Measurements from ENCODE around the gene DIS3L2. TPM values are rescaled to one million over a fixed set of nuclear protein-coding genes. Genes with fewer than 3 reads are reported as not detected.
A peak's percentile ranks its signal among the peaks of the same experiment; 100 is the strongest.
"Not testable (repeated sequence)": the region's sequence is repeated elsewhere in the genome, so short reads cannot be mapped to it uniquely, and the experiment has no call there.

Gene DIS3L2
- total RNA-seq, 1 donor from 2014 or later, result 17.1 TPM

GRCh38 chr2:232006253-232006652 lies 44.7 kb downstream of the DIS3L2 start:
- DNase-seq (ENCODE audit: low read depth, low spot score), result no peak

DNA sequence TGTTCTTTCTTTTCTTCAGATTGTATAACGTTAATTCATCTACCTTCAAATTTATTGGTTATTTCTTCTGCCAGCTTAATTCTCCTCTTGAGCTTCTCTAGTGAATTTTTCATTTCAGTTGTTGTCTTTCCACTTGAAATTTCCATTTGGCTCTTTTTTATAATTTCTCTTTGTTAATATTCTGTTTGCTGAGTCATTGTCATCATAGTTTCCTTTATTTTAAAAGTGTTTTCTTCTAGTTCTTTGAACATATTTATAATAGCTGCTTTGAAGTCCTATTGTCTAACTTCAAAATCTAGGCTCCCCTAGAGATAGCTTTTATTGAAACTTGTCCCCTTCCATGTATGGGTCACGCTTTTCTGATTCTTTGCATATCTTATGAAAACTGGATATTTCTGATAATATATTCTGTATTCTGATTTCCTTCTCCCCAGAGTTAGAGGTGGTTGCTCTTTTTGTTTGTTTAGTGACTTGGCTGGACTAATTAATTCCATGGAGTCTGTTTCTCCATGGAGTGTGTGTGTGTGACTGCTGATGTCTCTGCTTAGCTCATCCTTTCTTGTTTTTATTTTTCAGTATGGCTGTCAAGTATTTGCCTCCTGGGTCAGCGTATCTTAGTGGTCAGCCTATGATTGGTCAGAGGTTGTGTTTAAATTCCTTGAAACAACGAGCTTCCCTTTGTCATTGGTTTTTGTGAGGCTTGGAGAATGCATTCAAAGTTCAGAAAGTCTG lies 47.6 kb downstream of the DIS3L2 start:
- DNase-seq (ENCODE audit: low read depth, low spot score), result no peak

DNA sequence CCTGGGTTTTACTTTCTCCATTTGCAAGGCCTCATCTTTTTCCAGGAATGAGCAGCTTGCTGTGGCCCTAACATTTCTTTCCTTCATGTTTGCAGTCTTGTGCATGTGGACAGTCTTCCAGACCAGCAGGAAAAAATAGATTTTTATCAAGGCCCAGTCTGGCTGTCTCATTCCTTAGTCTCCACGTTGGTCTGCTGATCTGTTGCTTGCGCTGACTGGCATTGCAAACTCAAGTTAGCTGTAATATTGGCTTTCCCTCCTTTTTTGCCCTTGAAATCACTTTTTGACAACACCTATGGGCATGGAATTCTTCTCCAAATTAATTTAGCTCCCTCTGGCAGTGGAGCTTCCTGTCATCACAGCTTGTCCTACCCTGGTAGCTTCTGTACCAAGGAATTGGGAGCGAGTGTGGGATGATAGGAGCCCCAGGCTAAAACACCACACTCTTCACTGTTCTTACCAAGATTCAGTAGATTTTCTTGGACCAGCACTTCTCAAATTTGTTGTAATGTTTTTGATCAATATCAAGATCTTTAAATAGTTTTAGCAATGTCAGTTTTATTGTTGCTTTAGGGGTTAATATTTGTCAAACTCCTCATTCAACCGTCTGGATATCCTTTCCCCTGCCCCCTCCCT lies 48.2 kb downstream of the DIS3L2 start:
- no peak for DNase-seq (ENCODE audit: low read depth, low spot score)

- no peak for DNase-seq (ENCODE audit: low read depth, low spot score)
These were observed 52.3 kb downstream of the DIS3L2 start for GRCh38 chr2:232013701-232014353.

GRCh38 chr2:232014681-232015080 lies 53.2 kb downstream of the DIS3L2 start:
- DNase-seq (ENCODE audit: low read depth, low spot score), result no peak

- no peak for DNase-seq (ENCODE audit: low read depth, low spot score)
These were observed 56.7 kb downstream of the DIS3L2 start for GRCh38 chr2:232018181-232018580.

- no peak for DNase-seq (ENCODE audit: low read depth, low spot score)
These were observed 61.2 kb downstream of the DIS3L2 start for GRCh38 chr2:232022718-232023117.

DNA sequence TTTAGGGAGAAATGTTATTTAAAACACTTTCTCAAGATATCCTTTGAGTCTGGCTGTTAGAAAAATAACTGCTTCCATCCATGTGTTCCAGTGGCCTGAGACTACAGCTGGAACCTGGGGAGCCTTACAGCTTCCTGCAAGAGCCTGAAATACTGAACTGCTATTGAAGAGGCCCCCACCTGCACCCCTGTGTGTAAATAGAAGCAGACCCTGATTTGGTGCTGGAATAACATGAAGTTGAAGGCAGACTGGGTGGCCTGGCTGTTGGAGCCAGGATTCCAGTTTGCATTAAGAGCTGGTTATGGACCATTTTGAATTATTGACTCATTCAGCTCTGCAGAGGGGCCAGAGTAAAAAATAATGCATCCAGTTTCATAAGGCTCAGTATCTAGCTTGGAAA lies 61.9 kb downstream of the DIS3L2 start:
- DNase-seq (ENCODE audit: low read depth, low spot score), result no peak

GRCh38 chr2:232024457-232024856 lies 62.9 kb downstream of the DIS3L2 start:
- no peak for DNase-seq (ENCODE audit: low read depth, low spot score)

GRCh38 chr2:232026910-232027309 lies 65.4 kb downstream of the DIS3L2 start:
- no peak for DNase-seq (ENCODE audit: low read depth, low spot score)

GRCh38 chr2:232027530-232027929 lies 66.0 kb downstream of the DIS3L2 start:
- DNase-seq (ENCODE audit: low read depth, low spot score), result no peak

DNA sequence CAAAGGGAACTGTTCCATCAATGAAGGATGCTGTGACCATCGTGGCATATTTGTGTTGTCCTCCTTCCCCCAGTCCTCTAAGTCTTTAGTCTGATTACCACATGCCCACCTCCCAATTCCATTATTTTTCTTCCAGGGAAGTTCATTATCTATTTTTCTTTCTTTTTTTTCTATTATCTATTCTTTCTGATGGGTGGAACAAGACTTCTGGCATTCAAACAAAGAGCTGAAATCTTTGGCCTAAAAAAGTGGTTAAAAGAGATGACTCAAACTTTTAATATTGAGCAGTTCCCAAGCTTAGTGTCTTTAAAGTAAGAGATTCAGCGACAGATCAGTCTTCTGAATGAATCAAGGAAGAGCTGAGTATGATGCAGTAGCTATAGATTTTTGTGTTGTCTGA lies 66.6 kb downstream of the DIS3L2 start:
- DNase-seq (ENCODE audit: low read depth, low spot score), result no peak

DNA sequence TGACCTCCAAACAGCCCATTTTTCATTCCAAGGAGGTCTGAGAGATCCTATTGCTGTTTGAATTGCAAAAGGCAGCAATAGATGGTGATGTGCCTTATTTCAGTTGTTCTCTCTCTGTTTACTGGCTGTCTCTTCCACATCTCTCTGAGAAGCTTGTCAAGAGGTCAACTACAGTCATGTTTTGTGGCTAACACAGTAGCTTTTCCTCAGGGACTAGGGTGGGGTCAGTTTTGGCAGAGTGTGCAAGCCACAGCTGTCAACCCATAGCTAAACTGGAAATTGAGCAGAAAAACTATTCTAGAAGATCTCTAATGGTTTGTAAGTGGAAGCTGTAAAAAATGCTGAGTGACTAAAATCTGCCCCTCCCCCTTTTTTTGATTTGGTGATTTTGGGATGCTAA lies 67.1 kb downstream of the DIS3L2 start:
- DNase-seq (ENCODE audit: low read depth, low spot score), result no peak

- DNase-seq (ENCODE audit: low read depth, low spot score), result no peak
These were observed 67.8 kb downstream of the DIS3L2 start for GRCh38 chr2:232029346-232029745.

DNA sequence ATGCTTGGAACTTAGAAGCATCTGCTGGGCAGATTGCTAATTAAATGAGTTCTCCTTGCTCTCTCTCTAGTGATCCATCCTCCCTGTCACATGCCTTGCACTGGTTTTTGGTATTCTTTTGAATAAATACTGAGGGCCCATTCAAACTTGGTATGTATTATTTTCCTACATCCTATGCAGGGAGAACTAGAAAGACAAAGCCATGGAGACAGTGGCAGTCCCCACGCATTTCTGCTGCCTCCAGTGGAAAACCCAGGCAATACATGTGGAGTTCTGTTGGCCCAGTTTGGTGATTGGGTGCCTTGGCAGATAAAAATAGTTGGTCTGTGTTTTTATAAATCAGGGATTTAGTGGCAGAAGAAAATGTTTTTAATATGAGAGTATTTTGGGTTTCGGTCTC lies 68.7 kb downstream of the DIS3L2 start:
- no peak for DNase-seq (ENCODE audit: low read depth, low spot score)

GRCh38 chr2:232035292-232035691 lies 73.8 kb downstream of the DIS3L2 start:
- DNase-seq (ENCODE audit: low read depth, low spot score), result not testable (repeated sequence)

DNA sequence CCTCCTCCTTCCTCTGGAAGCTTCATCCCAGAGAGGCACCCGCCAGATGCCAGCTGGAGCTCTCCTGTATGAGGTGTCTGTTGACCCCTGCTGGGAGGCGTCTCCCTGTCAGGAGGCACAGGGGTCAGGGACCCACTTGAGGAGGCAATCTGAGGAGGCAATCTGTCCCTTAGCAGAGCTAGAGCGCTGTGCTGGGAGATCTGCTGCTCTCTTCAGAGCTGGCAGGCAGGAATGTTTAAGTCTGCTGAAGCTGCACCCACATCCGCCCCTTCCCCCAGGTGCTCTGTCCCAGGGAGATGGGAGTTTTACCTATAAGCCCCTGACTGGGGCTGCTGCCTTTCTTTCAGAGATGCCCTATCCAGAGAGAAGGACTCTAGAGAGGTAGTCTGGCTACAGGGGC lies 75.4 kb downstream of the DIS3L2 start:
- DNase-seq (ENCODE audit: low read depth, low spot score), result not testable (repeated sequence)

DNA sequence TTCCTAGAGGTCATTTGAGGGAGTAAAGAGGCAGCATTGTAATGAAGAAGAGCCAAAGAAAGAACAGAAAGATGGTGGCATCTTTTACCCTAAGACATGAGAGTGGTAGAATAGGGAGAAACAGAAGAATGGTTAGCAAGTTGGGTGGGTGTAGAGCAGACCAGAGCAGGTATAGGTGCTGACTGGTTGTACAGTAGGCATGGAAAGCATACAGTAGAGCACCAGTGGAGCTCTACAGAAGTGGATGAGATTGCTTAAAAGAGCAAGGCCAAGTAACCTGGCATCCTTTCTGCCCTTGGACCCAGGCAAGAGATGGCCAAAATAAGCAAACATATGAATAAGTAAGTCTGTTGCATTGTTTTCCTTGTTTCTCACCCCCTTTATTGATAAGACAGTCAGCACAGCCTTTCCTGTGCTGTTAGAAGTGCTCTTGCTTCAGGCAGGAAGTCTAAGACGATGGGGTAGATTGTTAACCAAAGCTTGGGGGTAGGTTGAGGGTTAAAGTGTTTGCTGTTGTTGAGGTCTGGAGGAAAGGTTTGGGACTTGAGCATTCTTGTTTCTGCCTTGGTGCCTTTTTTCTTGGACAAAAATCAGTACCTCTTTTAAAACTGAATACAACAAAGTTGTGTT lies 76.9 kb downstream of the DIS3L2 start:
- peak; percentile 26 for DNase-seq (ENCODE audit: low read depth, low spot score)

DNA sequence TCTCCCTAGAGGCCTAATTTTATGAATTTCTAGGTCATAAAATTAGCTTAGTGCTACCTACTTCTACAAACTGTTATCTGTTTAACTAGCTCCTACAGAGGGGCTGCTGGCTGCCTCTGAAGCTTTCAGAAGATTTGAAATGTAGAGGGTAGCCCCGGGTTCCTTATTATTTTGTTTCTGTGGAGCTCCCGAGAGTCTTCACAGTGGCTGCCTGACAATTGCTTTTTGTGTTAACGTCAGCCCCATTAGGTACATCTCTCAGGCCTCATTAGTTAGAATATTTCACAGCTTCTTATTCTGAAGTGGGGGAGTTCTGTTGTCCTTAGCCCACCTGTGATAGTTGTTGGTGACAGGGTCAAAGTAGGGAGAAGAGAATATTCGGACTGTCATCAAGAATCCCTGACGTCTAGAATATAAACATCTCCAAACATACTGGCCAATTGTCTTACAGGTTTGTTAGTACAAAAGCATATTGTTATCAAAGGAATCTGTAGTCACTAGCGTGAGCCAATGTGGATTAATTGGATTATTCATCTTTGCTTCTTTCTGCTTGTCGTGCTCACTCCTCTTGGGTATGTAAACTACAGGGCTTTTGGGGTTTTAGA lies 77.5 kb downstream of the DIS3L2 start:
- DNase-seq (ENCODE audit: low read depth, low spot score), result no peak

DNA sequence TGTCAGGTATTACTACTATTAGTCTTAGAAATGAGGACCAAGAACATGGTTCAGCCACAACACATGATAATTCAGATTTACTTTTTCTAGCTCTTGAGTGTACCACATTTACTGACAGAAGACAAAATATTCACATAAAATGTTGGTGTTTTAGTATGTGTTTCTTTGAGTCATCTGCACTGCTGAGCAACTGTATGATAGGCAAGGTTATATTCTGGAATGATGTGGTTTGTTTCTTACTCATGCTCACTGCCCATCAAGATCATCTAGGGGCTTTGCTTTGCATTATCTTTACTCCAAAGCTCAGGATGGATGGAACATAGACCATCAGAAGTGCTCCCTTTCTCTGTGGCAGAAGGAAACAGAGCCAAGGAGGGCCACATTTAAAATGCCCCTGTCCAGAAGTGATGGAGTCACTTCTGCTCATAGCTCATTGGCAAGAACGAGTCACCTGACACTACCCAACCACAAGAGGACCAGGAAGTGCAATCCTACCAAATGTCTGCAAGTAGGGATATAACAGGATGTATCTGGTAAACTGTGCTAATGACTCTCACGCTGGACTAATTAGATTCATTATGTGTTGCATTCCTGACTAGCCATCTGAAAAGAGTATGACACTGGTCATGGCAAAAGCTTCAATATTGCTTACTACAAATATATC lies 81.5 kb downstream of the DIS3L2 start:
- no peak for DNase-seq (ENCODE audit: low read depth, low spot score)

DNA sequence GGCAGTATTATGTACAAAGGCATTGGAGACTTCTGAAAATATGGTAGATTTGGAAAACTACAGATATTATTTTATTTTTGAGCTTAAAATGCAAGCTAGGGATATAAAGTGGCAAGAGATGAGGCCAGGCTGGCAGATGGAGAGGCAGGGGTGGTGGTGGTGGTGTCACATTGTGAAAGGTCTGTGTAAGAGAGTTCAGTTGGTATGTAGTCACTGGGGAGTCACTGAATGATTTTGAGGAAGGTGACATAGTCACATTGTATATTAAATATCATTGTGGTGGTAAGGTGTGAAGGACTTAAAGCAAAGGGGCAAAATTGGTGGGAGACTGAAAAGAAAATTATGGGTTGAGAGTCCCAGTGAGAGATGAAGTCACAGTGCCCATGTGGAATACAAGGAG lies 82.5 kb downstream of the DIS3L2 start:
- no peak for DNase-seq (ENCODE audit: low read depth, low spot score)

Data from pulmonary artery endothelial cell (primary cell).